Measurements from ENCODE around the gene ATF7. TPM values are rescaled to one million over a fixed set of nuclear protein-coding genes. Genes with fewer than 3 reads are reported as not detected.

Gene ATF7
- total and polyA plus RNA-seq, 9 of the 15 experiments (the other 6 are each of a cell fraction or from before 2014, with no cell fraction given): 10.6 to 30.4 (median 20.7) TPM

- TF ChIP-seq RREB1 (CRISPR knock-in tag; IDR thresholded peaks at IDR 0.05) (peak; percentile 97), FIP1L1 (IDR thresholded peaks at IDR 0.05; ENCODE audit: low read depth, low read length, poor library complexity, severe bottlenecking) (peak; percentile 54), PHF20 (IDR thresholded peaks at IDR 0.05; ENCODE audit: partially characterized antibody) (peak; percentile 90), PBX2 (CRISPR knock-in tag; IDR thresholded peaks at IDR 0.05; ENCODE audit: low read depth) (no peak), PBX2 (tag; conservative IDR thresholded peaks at IDR 0.05; ENCODE audit: low read depth) (no peak), ZFP30 (CRISPR knock-in tag; IDR thresholded peaks at IDR 0.05; ENCODE audit: borderline replicate concordance) (no peak), ZNF431 (CRISPR knock-in tag; IDR thresholded peaks at IDR 0.05) (peak; percentile 50; the same call in 1 of the 2 replicates), MCM2 (IDR thresholded peaks at IDR 0.05; ENCODE audit: low read depth) (no peak), CTBP1 (IDR thresholded peaks at IDR 0.05; ENCODE audit: borderline replicate concordance) (peak; percentile 61; the same call in 1 of the 2 replicates), GTF2F1 (IDR thresholded peaks at IDR 0.05; ENCODE audit: low read depth, low read length) (peak; percentile 84; the same call in 1 of the 2 replicates), ZNF436 (CRISPR knock-in tag; IDR thresholded peaks at IDR 0.05) (no peak), BRD4 (IDR thresholded peaks at IDR 0.05) (no peak), ZBTB9 (CRISPR knock-in tag; IDR thresholded peaks at IDR 0.05) (peak; percentile 100), BMI1 (IDR thresholded peaks at IDR 0.05; ENCODE audit: low read length) (no peak), ZNF212 (CRISPR knock-in tag; IDR thresholded peaks at IDR 0.05) (0 out of 2 replicates have a peak, but pooled peaks have one; percentile 76), CCAR2 (IDR thresholded peaks at IDR 0.05; ENCODE audit: low read depth, low read length) (no peak), SETDB1 (IDR thresholded peaks at IDR 0.05; ENCODE audit: low read length) (no peak)
Measured at GRCh38 chr12:53500776-53501614, 125.2 kb downstream of the ATF7 start, which contains the start of gene TARBP2 (continued).

Data from K562 (cell line).